NAMALWA (cell line): ENCODE data around the gene ITSN1.
A peak's percentile ranks its signal among the peaks of the same experiment; 100 is the strongest.
"Not testable (repeated sequence)": the region's sequence is repeated elsewhere in the genome, so short reads cannot be mapped to it uniquely, and the experiment has no call there.

Source experiments
- DNase-seq: peaks from one replicate; pipeline ENCODE4 v3.0.0-alpha.2; 2015; ENCODE audit warnings: low spot score

Gene ITSN1

DNA sequence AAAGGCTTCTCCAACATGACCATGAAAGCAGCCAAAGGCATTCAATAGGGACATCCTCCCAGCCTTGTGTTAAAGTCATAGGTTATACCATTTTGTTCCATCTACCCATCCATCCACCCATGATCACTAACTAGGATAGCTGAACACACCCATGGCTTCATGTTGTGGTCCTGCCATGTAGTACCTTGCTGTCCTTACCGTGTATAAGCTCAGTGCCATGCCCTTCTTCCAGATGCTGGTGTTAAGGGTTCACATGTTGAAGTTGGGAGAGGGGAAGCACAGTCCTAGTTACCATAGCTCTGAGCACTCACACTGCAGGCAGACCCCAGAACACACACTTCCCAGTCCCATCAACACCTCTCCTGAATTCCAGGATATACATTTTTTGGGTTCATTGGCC lies 221.8 kb downstream of the ITSN1 start:
- no peak for DNase-seq

DNA sequence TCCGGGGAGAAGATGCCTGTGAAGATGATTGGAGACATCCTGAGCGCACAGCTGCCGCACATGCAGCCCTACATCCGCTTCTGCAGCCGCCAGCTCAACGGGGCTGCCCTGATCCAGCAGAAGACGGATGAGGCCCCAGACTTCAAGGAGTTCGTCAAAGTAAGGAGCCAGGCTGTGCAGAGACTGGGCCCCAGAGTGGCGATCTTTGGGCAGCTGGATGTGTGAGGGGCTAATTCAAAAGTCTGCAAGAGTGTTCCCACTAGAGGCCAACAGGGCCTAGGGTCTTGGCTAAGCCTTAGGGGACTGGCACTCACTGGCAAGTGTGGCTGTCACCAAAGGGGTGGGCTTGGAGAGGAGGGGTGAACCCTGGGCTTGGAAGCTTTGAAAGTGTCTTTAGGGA lies 222.9 kb downstream of the ITSN1 start:
- DNase-seq: no peak

DNA sequence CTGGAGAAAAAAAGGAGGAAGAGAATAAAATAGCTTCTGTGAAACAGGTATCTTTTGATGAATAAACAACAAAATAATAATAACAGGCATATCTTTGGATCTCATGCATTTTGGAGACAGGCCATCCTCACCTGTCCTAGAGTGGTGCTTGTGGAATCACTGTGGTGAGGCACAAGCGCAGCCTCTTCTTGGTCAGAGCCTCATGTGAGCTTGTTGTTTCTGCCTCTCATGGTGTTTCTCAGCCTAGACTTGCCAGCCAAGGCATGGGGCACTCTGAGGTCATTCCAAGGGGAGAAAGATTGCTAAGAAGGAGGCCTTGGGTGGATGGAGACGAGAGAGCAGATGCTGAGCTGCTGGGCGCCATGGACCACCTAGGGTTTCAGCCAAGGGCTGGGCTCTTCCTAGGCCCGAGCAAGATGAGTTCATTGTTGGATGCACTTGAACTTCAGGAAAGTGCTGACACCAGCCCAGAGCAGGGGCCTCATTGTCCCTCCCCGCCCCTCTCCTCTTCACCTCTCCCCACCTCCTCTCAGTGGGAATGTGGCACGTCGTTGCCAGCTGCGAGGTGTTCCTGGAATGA lies 223.8 kb downstream of the ITSN1 start:
- no peak for DNase-seq

DNA sequence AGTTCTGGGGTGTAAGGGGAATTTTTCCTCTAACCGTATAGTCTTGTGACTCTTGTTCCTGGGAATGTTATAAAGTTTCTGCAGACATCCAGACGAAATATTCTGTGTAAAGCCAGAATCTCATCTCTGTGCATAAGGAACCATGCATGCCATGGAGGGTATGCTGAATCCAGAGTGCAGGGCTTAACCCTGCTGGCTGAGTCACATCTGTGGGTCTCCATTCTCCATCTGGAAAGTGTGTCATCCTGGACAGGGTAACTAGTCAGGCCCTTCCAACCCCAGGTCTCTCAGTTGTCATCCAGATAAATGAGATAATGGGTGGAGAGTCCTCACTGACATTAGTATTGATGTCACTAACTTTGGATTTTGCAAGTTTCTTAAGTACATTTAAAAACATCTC lies 224.5 kb downstream of the ITSN1 start:
- no peak for DNase-seq

DNA sequence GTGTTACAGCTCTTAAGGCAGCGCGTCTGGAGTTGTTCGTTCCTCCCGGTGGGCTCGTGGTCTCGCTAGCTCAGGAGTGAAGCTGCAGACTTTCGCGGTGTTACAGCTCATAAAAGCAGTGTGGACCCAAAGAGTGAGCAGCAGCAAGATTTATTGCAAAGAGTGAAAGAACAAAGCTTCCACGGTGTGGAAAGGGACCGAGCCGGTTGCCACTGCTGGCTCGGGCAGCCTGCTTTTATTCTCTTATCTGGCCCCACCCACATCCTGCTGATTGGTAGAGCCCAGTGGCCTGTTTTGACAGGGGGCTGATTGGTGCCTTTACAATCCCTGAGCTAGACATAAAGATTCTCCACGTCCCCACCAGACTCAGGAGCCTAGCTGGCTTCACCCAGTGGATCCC lies 225.6 kb downstream of the ITSN1 start:
- DNase-seq: not testable (repeated sequence)

DNA sequence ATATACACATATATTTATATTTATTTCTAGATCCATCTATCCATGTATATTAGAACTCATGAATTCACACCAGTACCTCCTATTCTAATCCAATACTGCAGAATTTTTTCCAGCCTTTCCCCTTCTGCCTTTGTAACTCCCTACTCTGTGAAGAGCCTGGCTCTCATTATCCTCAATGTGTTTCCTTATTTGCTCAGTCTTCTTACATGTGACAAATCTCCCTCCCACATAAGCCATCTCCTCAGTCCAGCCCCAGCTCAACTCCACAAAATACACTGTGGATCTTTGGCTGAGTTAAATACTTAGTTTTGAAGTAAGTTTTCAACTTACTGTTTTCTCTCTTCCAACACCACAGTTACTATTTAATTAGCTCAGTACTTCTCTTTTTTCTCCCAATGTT lies 227.6 kb downstream of the ITSN1 start:
- no peak for DNase-seq

DNA sequence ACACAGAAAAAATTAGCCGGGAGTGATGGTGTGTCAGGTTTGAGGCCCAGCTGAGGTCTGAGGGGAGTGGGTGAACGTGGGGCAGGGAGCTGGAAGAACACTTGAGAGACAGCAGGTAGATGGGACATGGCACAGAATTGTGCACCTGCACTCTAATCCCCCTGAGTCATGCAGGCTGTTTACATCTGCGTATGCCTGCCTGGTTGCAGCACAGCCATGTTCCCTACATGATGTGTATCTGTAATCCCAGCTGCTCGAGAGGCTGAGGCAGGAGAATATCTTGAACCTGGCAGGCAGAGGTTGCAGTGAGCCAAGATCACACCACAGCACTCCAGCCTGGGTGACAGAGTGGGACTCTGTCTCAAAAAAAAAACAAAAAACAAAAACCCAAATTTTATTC lies 228.5 kb downstream of the ITSN1 start:
- DNase-seq: no peak

DNA sequence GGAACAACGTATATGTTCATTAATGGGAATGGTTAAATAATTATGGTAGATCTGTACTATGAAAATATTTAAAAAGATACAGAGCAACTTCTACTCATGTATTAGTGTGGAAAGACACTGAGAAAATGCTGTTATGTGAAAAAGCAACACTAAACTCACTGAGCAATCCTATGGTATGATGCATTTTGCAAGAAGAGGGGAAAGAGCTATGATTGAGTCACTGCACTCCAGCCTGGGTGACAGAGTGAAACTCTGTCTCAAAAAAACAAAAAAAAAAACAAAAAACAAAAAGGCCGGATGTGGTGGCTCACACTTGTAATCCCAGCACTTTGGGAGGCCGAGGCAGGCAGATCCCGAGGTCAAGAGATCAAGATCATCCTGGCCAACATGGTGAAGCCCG lies 228.9 kb downstream of the ITSN1 start:
- no peak for DNase-seq

DNA sequence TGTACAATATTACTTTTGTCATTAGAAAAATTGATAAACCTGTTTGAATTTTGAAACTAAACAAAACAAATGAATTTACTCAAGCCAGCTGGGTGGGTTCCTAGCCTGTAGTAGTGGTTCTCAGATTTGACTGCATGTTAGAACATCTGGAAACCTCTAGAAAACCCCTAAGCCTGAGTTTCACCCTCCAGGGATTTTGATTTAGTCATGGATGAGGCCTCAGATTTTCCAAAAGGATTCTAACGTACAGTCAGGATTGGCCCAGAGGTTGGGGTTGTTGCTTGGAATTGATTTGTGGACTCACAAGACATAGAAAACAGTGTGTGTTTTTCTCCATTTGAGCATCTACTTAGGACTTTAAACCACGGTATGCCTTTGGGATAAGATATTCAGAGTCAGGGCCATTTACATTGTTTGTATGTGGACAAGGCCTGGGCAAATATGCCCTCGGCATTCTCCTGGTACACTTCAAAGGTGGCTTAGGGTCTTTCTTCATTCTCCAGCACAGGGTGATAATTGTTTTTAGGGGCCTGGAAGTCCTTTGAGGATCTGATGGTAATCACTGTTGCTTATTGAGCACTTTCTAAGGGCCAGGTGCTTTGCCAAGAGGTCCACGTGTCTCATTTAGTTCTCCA lies 230.7 kb downstream of the ITSN1 start:
- DNase-seq: no peak

DNA sequence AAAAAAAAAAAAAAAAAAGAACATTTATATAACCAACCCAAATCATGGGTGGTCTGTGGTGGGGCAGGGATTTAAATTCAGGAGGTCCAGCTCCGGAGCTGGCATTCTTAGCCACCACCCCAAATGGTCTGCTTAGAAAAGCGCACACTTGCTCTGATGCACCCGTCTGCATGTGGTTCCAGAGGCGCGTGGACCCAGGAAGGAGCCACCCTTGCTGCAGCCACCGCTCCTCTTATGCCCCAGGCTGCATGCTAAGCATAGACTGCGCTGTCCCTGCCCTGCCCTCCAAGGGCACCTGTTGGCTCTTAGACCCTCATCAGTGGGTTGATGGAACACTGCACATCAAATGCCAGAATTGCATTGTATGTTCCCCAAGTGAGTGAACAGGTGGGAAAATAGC lies 231.9 kb downstream of the ITSN1 start:
- DNase-seq: no peak

DNA sequence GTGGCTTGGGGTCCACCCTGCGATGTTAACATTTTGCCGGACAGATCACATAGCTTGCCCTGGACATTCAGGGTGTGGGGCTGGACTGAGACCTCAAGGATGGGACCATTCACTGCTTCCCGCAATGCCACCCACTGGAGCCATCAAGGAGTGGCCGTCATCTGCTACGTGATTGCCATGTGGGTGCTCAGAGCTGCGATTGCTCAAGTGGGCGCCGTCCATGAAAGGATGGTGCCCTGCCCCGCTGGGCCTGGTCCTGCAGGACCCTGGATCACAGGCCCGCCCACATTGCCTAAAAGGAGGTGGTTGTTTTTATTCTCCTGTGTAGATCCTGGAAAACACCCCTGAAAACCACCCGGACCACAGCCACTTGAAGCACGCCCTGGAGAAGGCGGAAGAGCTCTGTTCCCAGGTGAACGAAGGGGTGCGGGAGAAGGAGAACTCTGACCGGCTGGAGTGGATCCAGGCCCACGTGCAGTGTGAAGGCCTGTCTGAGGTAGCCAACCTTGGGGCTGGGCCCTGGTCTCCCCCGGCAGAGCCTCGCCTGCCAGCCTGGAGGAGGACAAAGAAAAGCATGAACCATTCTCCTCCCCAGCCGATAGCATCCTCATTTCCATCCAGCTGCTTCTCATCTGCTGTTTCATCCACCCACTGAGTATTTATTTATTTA lies 232.9 kb downstream of the ITSN1 start:
- DNase-seq: no peak

DNA sequence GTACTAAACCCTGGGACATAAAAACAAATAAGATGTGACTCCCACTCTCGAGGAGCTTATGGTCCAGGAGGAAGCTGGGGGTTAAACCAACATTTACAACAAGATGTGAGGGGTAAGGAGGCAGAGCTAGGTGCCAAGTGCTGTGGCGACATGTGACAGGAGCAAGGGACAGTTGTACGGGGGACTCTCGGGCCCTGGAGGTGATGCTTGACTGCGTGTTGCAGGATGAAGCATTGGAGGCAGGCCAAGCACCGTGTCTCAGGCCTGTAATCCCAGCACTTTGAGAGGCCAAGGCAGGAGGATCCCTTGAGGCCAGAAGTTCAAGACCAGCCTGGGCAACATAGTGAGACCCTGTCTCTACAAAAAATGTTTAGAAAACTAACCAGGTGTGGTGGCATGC lies 236.5 kb downstream of the ITSN1 start:
- no peak for DNase-seq

DNA sequence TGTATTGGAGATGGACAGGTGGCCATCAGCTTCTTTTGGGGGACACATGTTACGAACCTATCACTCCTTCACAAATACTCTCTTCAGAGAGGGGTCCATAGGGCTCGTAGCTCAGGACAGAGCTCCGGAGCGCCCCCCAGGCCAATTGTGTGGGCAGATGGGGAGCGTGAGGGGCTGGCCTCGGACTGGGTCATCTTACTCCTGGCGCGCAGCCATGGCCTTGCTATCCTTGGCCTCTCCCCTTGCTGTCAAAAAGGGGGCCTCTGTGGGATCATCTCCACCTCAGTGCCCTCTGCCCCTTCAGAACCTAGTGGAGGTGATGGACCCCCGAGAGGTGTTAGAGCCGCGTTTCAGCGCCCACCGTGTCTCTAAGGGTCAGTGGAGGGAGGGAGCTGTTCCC lies 238.3 kb downstream of the ITSN1 start:
- no peak for DNase-seq

DNA sequence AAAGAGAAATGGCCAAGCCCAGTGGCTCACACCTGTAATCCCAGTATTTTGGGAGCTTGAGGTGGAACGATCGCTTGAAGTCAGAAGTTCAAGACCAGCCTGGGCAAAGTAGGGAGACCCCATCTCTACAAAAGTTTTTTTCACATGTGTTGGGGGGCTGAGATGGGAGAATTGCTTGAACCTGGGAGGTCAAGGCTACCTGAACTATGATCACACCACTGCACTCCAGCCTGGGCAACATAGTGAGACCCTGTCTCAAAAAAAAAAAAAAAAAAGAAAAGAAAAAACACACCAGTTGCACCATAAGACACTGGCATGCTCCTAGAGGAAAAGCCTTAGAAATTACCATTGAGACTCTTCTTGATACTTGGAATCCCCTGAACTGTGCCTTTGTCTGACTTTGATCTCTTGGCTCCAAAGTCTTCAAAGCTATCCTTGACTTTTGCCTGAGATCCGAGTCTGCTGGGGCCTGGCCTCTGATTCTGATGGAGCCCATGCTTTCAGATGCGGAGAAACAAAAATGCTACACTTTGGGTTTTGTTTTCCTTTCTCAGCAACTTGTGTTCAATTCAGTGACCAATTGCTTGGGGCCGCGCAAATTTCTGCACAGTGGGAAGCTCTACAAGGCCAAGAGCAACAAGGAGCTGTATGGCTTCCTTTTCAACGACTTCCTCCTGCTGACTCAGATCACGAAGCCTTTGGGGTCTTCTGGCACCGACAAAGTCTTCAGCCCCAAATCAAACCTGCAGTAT lies 239.6 kb downstream of the ITSN1 start:
- no peak for DNase-seq

DNA sequence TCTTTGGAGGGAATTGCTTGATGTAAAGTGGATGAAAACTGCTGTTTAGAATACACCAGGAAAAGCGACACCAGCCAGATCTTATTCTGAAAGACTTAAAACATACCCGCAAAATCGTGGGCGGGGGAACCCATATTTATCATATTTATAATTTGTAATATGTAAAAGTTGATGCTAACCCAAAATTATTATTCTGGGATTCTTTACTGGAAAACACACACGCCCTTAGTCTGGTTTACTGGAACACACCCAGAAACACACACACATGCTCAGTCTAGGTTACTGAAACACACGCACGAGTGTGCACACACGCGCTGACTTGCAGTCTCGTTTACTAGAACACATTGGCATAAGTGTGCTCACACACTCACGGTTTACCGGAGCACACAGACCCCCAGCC lies 240.8 kb downstream of the ITSN1 start:
- no peak for DNase-seq

DNA sequence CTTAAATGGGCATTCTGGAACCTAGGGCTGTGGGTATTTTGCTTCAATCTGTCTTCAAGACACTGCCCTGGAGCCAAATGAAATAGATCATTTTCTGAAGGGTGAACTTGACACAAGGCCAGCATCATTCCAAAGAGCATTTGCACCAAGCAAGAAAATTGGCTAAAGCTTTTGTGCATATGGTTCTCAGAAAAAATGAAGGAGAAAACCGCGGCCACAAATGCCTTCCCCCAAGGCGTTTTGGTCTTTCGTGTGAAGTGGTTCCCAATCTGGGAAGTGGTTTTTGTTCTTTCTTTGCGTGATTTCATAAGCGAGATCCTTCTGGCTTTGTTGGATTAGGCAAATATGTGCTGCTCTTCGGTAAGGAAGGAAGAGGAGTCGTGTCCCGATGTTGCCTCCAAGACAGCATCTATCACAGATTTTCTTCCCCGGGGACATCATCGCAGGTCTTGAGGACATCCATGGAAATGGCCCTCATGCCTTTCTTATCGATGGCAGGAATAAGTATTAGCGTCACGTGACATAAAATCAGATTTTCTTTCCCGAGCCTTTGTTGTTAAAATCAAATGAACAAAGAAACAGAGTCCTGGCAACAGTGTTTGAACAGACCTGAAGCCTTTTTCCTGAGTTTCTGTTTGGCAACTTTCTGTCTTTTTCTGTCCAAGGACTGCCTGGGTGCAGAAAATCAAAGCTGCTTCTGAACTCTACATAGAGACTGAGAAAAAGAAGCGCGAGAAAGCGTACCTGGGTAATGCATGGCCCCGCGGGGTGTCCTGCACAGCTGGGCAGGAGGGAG lies 242.3 kb downstream of the ITSN1 start:
- no peak for DNase-seq

DNA sequence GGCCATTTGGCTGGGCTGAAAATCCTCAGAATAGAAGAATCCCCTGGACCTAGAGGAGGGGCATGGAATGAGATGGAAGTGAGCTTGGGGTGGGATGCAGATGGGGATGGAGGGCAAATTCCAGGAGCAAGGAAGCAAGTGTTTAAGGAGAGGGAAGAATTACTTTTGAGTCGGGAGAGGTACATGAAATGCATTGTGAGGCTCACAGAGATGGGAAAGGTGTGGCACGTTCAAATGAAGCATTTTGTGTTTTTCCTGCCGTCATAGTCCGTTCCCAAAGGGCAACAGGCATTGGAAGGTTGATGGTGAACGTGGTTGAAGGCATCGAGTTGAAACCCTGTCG lies 242.8 kb downstream of the ITSN1 start:
- DNase-seq: no peak

DNA sequence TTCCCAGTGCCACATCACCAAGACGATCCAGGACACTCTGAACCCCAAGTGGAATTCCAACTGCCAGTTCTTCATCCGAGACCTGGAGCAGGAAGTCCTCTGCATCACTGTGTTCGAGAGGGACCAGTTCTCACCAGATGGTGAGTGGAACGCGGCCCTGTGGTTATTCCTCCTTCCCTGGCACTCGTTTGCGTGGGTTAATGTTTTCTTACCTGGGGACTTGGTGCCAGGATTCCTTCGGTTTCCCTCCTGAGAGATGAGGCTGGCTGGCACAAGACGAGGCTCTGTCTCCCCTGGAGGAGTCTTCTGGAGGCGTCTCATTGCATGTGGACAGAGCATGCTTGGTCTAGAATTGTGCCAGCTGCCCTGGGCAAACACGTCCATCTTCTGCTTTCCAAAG lies 244.0 kb downstream of the ITSN1 start:
- DNase-seq: no peak

DNA sequence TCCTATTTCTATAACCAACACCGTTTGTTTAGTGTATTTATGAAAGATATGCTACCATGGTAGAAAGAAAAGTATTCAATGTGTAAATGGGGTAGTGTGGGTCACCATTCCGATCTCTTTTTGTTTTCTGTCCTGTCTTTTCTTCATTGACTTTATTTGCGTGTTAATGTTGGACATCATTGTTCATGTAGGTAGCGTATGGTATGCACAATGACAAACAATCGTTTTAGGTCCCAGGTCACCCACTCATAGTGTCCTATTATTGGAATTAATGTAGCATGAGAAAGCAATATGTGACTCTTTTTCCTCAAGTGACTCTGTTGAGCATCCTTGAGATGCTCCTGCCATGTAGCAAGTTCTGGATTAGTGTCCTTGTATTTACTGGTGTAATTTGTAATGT lies 247.9 kb downstream of the ITSN1 start:
- DNase-seq: no peak

DNA sequence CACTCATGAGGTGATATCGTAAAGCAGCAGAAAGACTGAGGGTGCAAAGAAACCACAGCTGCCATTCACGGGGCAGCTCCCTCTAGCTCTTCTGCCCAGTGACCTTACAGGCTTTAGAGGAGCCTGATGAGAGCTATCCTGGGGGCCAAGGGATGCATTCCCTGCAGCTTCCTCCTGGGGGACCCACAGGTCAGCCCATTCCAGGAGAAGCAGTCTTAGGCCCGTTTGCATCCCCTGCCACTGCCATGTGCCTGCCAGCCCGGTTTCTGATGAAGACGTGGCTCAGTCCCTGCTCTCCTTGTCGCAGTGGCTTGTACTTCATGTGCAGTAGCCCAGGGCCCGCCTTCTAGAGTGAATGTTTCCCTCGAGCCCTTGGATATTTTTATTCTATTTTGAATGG lies 250.6 kb downstream of the ITSN1 start:
- no peak for DNase-seq

DNA sequence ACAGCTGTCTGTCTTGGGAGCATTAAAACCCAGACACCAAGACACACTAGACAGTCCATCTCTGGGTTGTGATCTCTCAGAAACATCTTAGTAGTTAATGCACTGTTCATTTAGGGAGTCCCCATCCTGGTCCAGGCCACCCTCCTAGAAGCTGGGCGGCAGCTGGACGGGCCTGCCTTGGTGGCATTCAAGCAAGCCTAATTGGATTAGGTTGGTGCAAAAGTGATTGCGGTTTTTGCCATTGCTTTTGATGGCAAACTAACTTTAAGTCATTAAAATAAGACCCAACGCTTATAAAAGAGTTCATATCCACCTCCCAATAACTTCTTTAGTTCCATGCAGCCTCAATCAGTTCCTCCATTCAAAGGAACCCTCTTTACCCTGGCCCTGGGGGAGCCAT lies 251.6 kb downstream of the ITSN1 start:
- no peak for DNase-seq

DNA sequence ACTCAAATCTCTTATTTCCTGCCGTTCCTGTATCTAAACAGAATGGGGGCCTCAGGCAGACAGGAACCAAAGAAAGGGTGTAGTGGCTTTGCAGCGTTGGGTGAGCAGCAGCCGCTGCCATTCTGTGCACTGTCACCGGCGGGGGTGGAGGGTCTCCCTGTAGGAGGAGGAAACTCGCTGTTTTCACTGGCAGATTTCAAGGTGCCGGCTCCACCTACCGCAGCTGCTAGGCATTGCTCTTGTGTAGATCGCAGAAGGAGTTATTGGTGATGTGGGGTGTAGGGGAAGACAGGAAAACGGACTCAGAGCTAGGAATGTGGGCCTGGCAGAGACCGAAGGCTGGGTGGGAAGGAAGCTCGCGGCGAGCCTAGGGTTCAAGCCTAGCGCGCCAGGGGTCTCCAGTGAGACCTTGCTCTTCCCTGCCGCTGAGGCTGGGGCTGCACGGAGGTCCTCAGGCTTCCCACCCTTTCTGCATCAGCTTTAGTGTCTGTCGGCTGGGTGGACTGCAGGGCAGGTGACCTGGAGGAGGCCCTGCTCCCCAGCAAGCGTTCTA lies 252.5 kb downstream of the ITSN1 start:
- peak; percentile 75 for DNase-seq
